Measurements from ENCODE around the gene BLOC1S4. TPM values are rescaled to one million over a fixed set of nuclear protein-coding genes. Genes with fewer than 3 reads are reported as not detected.

BLOC1S4 gene
- total RNA-seq, 1 experiment from 2014 or later, result 10.7 TPM

DNA sequence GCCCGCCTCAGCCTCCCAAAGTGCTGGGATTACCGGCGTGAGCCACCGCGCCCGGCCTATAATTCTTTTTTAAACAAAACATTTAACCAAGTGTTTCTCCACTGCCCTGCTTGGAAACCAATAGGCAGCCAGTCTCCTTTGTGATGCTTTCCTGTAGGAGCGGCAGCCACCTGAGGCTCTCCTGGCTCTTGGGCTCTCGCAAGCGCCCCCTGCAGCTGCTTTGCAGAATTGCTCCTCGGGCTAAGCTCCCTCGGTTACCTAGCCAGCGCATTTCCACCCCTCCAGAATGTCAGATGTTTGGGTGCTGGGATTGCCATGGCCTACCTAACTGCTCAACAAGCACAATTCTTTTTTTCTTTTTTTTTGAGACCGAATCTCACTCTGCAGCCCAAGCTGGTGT, 14.6 kb upstream of the BLOC1S4 start:
- Histone ChIP-seq H3K27me3 (ENCODE audit: control insufficient read depth, insufficient read depth, low read length) (no peaks in the 10 kb centered on the region), H3K4me3 (ENCODE audit: low read depth in 2 of 2, low read length in 2 of 2) (no peak overlapping the region), H3K9me3 (ENCODE audit: control insufficient read depth, insufficient read depth, low read depth, low read length) (no peaks in the 10 kb centered on the region), H3K36me3 (ENCODE audit: control insufficient read depth, insufficient read depth, low read length) (no peaks in the 10 kb centered on the region), H3K4me1 (ENCODE audit: control insufficient read depth, insufficient read depth, low read length) (peaks cover 6% of the 10 kb centered on the region), H3K27ac (ENCODE audit: low read length) (no peak overlapping the region)
- intact Hi-C loops (cut with micrococcal nuclease; ENCODE audit: unreplicated experiment) (no loop called here), in situ Hi-C loops (cut with HindIII; ENCODE audit: low pct_unique_long_range_greater_than_20kb, low sequenced_read_pairs) (no loop called here)
- BruUV-seq (replicated peaks), result no TSS peak
- CTCF ChIA-PET, result no interaction called here
- ATAC-seq (peak; percentile 63; the same call in 1 of the 2 replicates), DNase-seq (ENCODE audit: low read depth, low spot score) (no peak)
- POLR2A ChIA-PET, result no interaction called here
- TF ChIP-seq, protein P1, sequence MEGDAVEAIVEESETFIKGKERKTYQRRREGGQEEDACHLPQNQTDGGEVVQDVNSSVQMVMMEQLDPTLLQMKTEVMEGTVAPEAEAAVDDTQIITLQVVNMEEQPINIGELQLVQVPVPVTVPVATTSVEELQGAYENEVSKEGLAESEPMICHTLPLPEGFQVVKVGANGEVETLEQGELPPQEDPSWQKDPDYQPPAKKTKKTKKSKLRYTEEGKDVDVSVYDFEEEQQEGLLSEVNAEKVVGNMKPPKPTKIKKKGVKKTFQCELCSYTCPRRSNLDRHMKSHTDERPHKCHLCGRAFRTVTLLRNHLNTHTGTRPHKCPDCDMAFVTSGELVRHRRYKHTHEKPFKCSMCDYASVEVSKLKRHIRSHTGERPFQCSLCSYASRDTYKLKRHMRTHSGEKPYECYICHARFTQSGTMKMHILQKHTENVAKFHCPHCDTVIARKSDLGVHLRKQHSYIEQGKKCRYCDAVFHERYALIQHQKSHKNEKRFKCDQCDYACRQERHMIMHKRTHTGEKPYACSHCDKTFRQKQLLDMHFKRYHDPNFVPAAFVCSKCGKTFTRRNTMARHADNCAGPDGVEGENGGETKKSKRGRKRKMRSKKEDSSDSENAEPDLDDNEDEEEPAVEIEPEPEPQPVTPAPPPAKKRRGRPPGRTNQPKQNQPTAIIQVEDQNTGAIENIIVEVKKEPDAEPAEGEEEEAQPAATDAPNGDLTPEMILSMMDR (IDR thresholded peaks at IDR 0.05), result peak; percentile 72
- TF ChIP-seq, protein P2, sequence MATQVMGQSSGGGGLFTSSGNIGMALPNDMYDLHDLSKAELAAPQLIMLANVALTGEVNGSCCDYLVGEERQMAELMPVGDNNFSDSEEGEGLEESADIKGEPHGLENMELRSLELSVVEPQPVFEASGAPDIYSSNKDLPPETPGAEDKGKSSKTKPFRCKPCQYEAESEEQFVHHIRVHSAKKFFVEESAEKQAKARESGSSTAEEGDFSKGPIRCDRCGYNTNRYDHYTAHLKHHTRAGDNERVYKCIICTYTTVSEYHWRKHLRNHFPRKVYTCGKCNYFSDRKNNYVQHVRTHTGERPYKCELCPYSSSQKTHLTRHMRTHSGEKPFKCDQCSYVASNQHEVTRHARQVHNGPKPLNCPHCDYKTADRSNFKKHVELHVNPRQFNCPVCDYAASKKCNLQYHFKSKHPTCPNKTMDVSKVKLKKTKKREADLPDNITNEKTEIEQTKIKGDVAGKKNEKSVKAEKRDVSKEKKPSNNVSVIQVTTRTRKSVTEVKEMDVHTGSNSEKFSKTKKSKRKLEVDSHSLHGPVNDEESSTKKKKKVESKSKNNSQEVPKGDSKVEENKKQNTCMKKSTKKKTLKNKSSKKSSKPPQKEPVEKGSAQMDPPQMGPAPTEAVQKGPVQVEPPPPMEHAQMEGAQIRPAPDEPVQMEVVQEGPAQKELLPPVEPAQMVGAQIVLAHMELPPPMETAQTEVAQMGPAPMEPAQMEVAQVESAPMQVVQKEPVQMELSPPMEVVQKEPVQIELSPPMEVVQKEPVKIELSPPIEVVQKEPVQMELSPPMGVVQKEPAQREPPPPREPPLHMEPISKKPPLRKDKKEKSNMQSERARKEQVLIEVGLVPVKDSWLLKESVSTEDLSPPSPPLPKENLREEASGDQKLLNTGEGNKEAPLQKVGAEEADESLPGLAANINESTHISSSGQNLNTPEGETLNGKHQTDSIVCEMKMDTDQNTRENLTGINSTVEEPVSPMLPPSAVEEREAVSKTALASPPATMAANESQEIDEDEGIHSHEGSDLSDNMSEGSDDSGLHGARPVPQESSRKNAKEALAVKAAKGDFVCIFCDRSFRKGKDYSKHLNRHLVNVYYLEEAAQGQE (IDR thresholded peaks at IDR 0.05; ENCODE audit: insufficient read depth in 1 of 2, low read depth in 2 of 2, low read length in 1 of 2), result no peak
- TF ChIP-seq TCF7L2 (IDR thresholded peaks at IDR 0.05; ENCODE audit: low read depth, low read length) (no peak), POLR2AphosphoS5 (IDR thresholded peaks at IDR 0.05; ENCODE audit: low read depth, low read length) (no peak)

DNA sequence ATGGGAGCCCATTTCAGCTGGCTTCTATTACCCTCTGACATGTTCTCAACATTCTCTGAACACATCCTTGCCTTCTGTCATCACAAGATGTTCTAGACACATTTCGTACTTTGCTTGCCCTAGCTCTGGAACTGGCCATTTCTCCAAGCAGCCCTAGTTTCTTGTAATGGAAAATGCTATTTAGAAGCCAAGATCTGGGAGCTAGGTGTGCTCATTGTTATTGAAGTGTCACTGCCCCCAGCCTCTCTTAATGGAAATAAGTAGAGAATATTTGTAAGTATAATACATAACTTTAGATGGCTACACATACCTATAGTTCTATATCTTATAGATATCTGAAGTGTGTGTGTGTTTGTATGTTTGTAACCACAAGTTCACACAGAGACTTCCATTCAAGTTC, 13.2 kb upstream of the BLOC1S4 start:
- H3K9me3 ChIP-seq (ENCODE audit: control insufficient read depth, insufficient read depth, low read depth, low read length), result no peaks in the 10 kb centered on the region
- ATAC-seq, result no peak
- H3K27me3 ChIP-seq (ENCODE audit: control insufficient read depth, insufficient read depth, low read length), result no peaks in the 10 kb centered on the region
- BruUV-seq (replicated peaks), result no TSS peak
- CTCF ChIA-PET, result interaction anchor here (0.6 kb wide), 1 partner anchor 101 kb away, joined by 5 read pairs; no protein-coding TSS in a partner anchor
- in situ Hi-C loops (cut with HindIII; ENCODE audit: low pct_unique_long_range_greater_than_20kb, low sequenced_read_pairs) (no loop called here), intact Hi-C loops (cut with micrococcal nuclease; ENCODE audit: unreplicated experiment) (no loop called here)
- no peak overlapping the region for H3K27ac ChIP-seq (ENCODE audit: low read length)
- TF ChIP-seq, protein P2 (IDR thresholded peaks at IDR 0.05; ENCODE audit: insufficient read depth in 1 of 2, low read depth in 2 of 2, low read length in 1 of 2), result no peak
- TF ChIP-seq TCF7L2 (IDR thresholded peaks at IDR 0.05; ENCODE audit: low read depth, low read length), result no peak
- TF ChIP-seq, protein P1 (IDR thresholded peaks at IDR 0.05), result no peak
- no peak for TF ChIP-seq SIN3A (IDR thresholded peaks at IDR 0.05; ENCODE audit: borderline replicate concordance, insufficient read depth, low read depth, low read length)
- no peaks in the 10 kb centered on the region for H3K36me3 ChIP-seq (ENCODE audit: control insufficient read depth, insufficient read depth, low read length)
- no peak for DNase-seq (ENCODE audit: low read depth, low spot score)
- H3K4me3 ChIP-seq (ENCODE audit: low read depth in 2 of 2, low read length in 2 of 2), result no peak overlapping the region
- peaks cover 3% of the 10 kb centered on the region; the same call in 1 of the 2 replicates for H3K4me1 ChIP-seq (ENCODE audit: control insufficient read depth, insufficient read depth, low read length)
- POLR2A ChIA-PET, result no interaction called here

Data from Panc1 (cell line).